Activated CD4-positive, alpha-beta T cell treated with anti-CD3 and anti-CD28 coated beads, Interleukin-2, amount 10 ng/mL, durations not matched to agents 24 days and 14 days (primary cell): ENCODE data around the gene PRKCE. TPM values are rescaled to one million over a fixed set of nuclear protein-coding genes. Genes with fewer than 3 reads are reported as not detected.

Source experiments
- DNase-seq: peaks from one replicate; pipeline ENCODE4 v3.0.0; 2022
- H3K27ac Mint-ChIP-seq: one replicate; pipeline ENCODE4 v1.8.0; 2022; ENCODE audit warnings: mild to moderate bottlenecking, mixed read lengths
- H3K27me3 Mint-ChIP-seq: one replicate; pipeline ENCODE4 v1.8.0; 2022; ENCODE audit warnings: mixed read lengths
- H3K36me3 Mint-ChIP-seq: one replicate; pipeline ENCODE4 v1.8.0; 2022; ENCODE audit warnings: low read depth, mild to moderate bottlenecking, mixed read lengths
- H3K4me1 Mint-ChIP-seq: one replicate; pipeline ENCODE4 v1.8.0; 2021; ENCODE audit warnings: mixed read lengths
- H3K4me3 Mint-ChIP-seq: one replicate; pipeline ENCODE4 v1.8.0; 2022; ENCODE audit warnings: mild to moderate bottlenecking, moderate library complexity, mixed read lengths
- H3K9me3 Mint-ChIP-seq: one replicate; pipeline ENCODE4 v1.8.0; 2021; ENCODE audit warnings: mixed read lengths
- intact Hi-C: fragments of 100-400 bp; cut with micrococcal nuclease; formaldehyde crosslinking; loops from one replicate; pipeline ENCODE4 v1.15.1; 2023
- total RNA-seq: library from RNA; stranded (reverse); gene quantifications from 2 replicates; pipeline ENCODE4 v1.2.3, GENCODE V29; 2022

PRKCE gene
- total RNA-seq, 1 donor from 2014 or later, result 13.5 TPM

- Mint-ChIP-seq H3K27me3 (no peaks in the 10 kb centered on the region), H3K4me3 (no peak overlapping the region), H3K36me3 (peaks cover 3% of the 10 kb centered on the region), H3K9me3 (no peaks in the 10 kb centered on the region), H3K4me1 (peaks cover 26% of the 10 kb centered on the region), H3K27ac (no peak overlapping the region)
- intact Hi-C loops, result no loop called here
- no peak for DNase-seq
These were observed 491.3 kb downstream of the PRKCE start for GRCh38 chr2:46142546-46143428.

GRCh38 chr2:46143429-46144132, 492.1 kb downstream of the PRKCE start:
- DNase-seq, result no peak
- H3K27ac Mint-ChIP-seq, result no peak overlapping the region
- intact Hi-C loops, result no loop called here
- no peaks in the 10 kb centered on the region for H3K27me3 Mint-ChIP-seq
- no peaks in the 10 kb centered on the region for H3K9me3 Mint-ChIP-seq
- peaks cover 3% of the 10 kb centered on the region for H3K36me3 Mint-ChIP-seq
- no peak overlapping the region for H3K4me3 Mint-ChIP-seq
- peaks cover 26% of the 10 kb centered on the region for H3K4me1 Mint-ChIP-seq

- Mint-ChIP-seq H3K27me3 (peaks cover 1% of the 10 kb centered on the region), H3K4me3 (no peak overlapping the region), H3K4me1 (peaks cover 26% of the 10 kb centered on the region), H3K27ac (no peak overlapping the region), H3K36me3 (peaks cover 3% of the 10 kb centered on the region), H3K9me3 (no peaks in the 10 kb centered on the region)
- intact Hi-C loops, result no loop called here
- no peak for DNase-seq
These were observed 492.8 kb downstream of the PRKCE start for GRCh38 chr2:46144133-46144800.

- Mint-ChIP-seq H3K4me3 (no peak overlapping the region), H3K27ac (no peak overlapping the region), H3K4me1 (peaks cover 26% of the 10 kb centered on the region), H3K27me3 (peaks cover 1% of the 10 kb centered on the region), H3K9me3 (no peaks in the 10 kb centered on the region), H3K36me3 (peaks cover 3% of the 10 kb centered on the region)
- DNase-seq, result no peak
- intact Hi-C loops, result no loop called here
These were observed 493.5 kb downstream of the PRKCE start for GRCh38 chr2:46145017-46145416.

GRCh38 chr2:46145840-46146239, 494.4 kb downstream of the PRKCE start:
- intact Hi-C loops, result no loop called here
- Mint-ChIP-seq H3K27me3 (peaks cover 1% of the 10 kb centered on the region), H3K4me1 (peaks cover 26% of the 10 kb centered on the region), H3K36me3 (peaks cover 3% of the 10 kb centered on the region), H3K27ac (no peak overlapping the region), H3K4me3 (no peak overlapping the region), H3K9me3 (no peaks in the 10 kb centered on the region)
- DNase-seq, result no peak

GRCh38 chr2:46146866-46147502, 495.5 kb downstream of the PRKCE start:
- H3K9me3 Mint-ChIP-seq, result no peaks in the 10 kb centered on the region
- DNase-seq, result no peak
- intact Hi-C loops, result no loop called here
- peaks cover 1% of the 10 kb centered on the region for H3K27me3 Mint-ChIP-seq
- no peak overlapping the region for H3K27ac Mint-ChIP-seq
- peaks cover 26% of the 10 kb centered on the region for H3K4me1 Mint-ChIP-seq
- no peak overlapping the region for H3K4me3 Mint-ChIP-seq
- peaks cover 3% of the 10 kb centered on the region for H3K36me3 Mint-ChIP-seq

- Mint-ChIP-seq H3K27ac (no peak overlapping the region), H3K4me3 (no peak overlapping the region)
- intact Hi-C loops, result no loop called here
These were observed 496.3 kb downstream of the PRKCE start for GRCh38 chr2:46147626-46148368.

GRCh38 chr2:46148369-46148736, 496.9 kb downstream of the PRKCE start:
- peaks cover 1% of the 10 kb centered on the region for H3K27me3 Mint-ChIP-seq
- H3K36me3 Mint-ChIP-seq, result peaks cover 4% of the 10 kb centered on the region
- no peak overlapping the region for H3K27ac Mint-ChIP-seq
- no peaks in the 10 kb centered on the region for H3K9me3 Mint-ChIP-seq
- intact Hi-C loops, result no loop called here
- H3K4me1 Mint-ChIP-seq, result peaks cover 24% of the 10 kb centered on the region
- H3K4me3 Mint-ChIP-seq, result no peak overlapping the region
- no peak for DNase-seq

More at GRCh38 chr2:46147626-46148368, 496.3 kb downstream of the PRKCE start:
- peaks cover 24% of the 10 kb centered on the region for H3K4me1 Mint-ChIP-seq
- H3K27me3 Mint-ChIP-seq, result peaks cover 1% of the 10 kb centered on the region
- no peak for DNase-seq
- H3K36me3 Mint-ChIP-seq, result peaks cover 3% of the 10 kb centered on the region
- H3K9me3 Mint-ChIP-seq, result no peaks in the 10 kb centered on the region

- H3K36me3 Mint-ChIP-seq, result peaks cover 4% of the 10 kb centered on the region
- peaks cover 1% of the 10 kb centered on the region for H3K27me3 Mint-ChIP-seq
- no peak for DNase-seq
- intact Hi-C loops, result no loop called here
- H3K4me1 Mint-ChIP-seq, result peaks cover 17% of the 10 kb centered on the region
- H3K9me3 Mint-ChIP-seq, result no peaks in the 10 kb centered on the region
- H3K27ac Mint-ChIP-seq, result no peak overlapping the region
- H3K4me3 Mint-ChIP-seq, result no peak overlapping the region
These were observed 499.0 kb downstream of the PRKCE start for GRCh38 chr2:46150445-46150955.

GRCh38 chr2:46151577-46151976, 500.1 kb downstream of the PRKCE start:
- DNase-seq, result no peak
- no peaks in the 10 kb centered on the region for H3K9me3 Mint-ChIP-seq
- H3K27ac Mint-ChIP-seq, result no peak overlapping the region
- H3K27me3 Mint-ChIP-seq, result peaks cover 1% of the 10 kb centered on the region
- no peak overlapping the region for H3K4me3 Mint-ChIP-seq
- H3K36me3 Mint-ChIP-seq, result peaks cover 2% of the 10 kb centered on the region
- H3K4me1 Mint-ChIP-seq, result peaks cover 11% of the 10 kb centered on the region
- intact Hi-C loops, result no loop called here

GRCh38 chr2:46153996-46154753, 502.7 kb downstream of the PRKCE start:
- Mint-ChIP-seq H3K9me3 (no peaks in the 10 kb centered on the region), H3K36me3 (peaks cover 2% of the 10 kb centered on the region), H3K4me1 (no peaks in the 10 kb centered on the region), H3K27ac (no peak overlapping the region), H3K27me3 (no peaks in the 10 kb centered on the region), H3K4me3 (no peak overlapping the region)
- no peak for DNase-seq
- intact Hi-C loops, result no loop called here

- Mint-ChIP-seq H3K27ac (no peak overlapping the region), H3K27me3 (no peaks in the 10 kb centered on the region), H3K4me3 (no peak overlapping the region), H3K4me1 (peaks cover 5% of the 10 kb centered on the region), H3K9me3 (no peaks in the 10 kb centered on the region), H3K36me3 (peaks cover 2% of the 10 kb centered on the region)
- no peak for DNase-seq
- intact Hi-C loops, result no loop called here
These were observed 505.8 kb downstream of the PRKCE start for GRCh38 chr2:46157072-46157965.
